ENCODE data around the gene ABCA7.

ABCA7 gene

DNA sequence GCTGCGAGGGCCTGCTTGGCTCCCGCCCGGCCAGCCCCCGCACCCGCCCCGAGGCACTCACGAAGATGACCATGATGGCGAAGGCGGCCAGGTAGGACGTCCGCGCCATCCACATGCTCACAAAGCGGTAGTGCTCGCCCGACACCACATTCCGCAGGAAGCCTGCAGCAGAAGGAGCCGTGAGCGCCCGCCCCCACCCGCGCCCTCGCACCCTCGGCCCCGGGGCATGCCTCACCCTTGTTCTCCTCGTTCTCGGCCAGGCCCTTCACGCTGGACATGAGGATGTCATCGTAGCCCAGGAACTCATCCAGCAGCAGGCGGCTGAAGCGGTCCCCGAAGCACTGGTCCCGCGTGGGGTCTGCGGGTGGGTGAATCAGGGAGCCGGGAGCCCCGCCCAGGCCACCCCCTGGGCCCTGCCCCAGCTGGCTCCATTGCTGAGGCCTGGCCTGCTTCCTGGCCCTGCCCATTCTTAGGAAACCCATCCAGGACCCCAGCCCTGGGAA lies 28.0 kb upstream of the ABCA7 start:
- no peak overlapping the region for H2BK120ac ChIP-seq (ENCODE audit: low read depth, low read length)
- peaks cover 28 to 93% of the 10 kb centered on the region in 2 experiments for H3K36me3 ChIP-seq (ENCODE audit: control insufficient read depth in 1 of 2, insufficient read depth in 2 of 2, low read depth in 1 of 2, low read length in 2 of 2)
- no peak for DNase-seq
- H3K4me2 ChIP-seq (ENCODE audit: low read length, poor library complexity, severe bottlenecking) = no peak overlapping the region
- no peak overlapping the region for H2AFZ ChIP-seq (ENCODE audit: low read depth, low read length)
- no peak overlapping the region for H2BK12ac ChIP-seq (ENCODE audit: low read length in 2 of 2)
- no peak overlapping the region for H3K14ac ChIP-seq (ENCODE audit: low read length in 2 of 2)
- no peak overlapping the region for H3K9ac ChIP-seq (ENCODE audit: low read length)
- no peak overlapping the region for H3K4me3 ChIP-seq (ENCODE audit: insufficient read depth in 1 of 2, low read depth in 1 of 2, low read length in 2 of 2)
- no peak overlapping the region for H4K91ac ChIP-seq (ENCODE audit: low read length)
- no peak overlapping the region for H2BK5ac ChIP-seq (ENCODE audit: low read depth, low read length, poor library complexity, severe bottlenecking)
- no peak overlapping the region for H2AK5ac ChIP-seq (ENCODE audit: low read length, severe bottlenecking)
- no peak overlapping the region for H3K23ac ChIP-seq (ENCODE audit: low read length in 2 of 2)
- H4K8ac ChIP-seq (ENCODE audit: low read length) = no peak overlapping the region
- no peak overlapping the region for H2BK15ac ChIP-seq (ENCODE audit: low read depth, poor library complexity, severe bottlenecking)
- no peaks in the 10 kb centered on the region for H3K27me3 ChIP-seq (ENCODE audit: control insufficient read depth in 1 of 2, insufficient read depth in 1 of 2, low read length in 2 of 2)
- no peaks in the 10 kb centered on the region for H3K9me3 ChIP-seq (ENCODE audit: control insufficient read depth, low read length)
- H3K27ac ChIP-seq (ENCODE audit: low read length, poor library complexity, severe bottlenecking) = no peak overlapping the region
- H3K18ac ChIP-seq (ENCODE audit: low read depth in 1 of 2, low read length in 2 of 2) = no peak overlapping the region
- H3K4ac ChIP-seq (ENCODE audit: low read depth in 1 of 2, low read length in 2 of 2) = no peak overlapping the region
- peaks cover 23% of the 10 kb centered on the region for H3K79me1 ChIP-seq (replicated peaks; ENCODE audit: low read length, poor library complexity, severe bottlenecking)
- H3K4me1 ChIP-seq (ENCODE audit: control insufficient read depth, insufficient read depth, low read depth, low read length) = peaks cover 28% of the 10 kb centered on the region
- WGBS = 94% methylated on average over 36 of the region's 36 CpGs

DNA sequence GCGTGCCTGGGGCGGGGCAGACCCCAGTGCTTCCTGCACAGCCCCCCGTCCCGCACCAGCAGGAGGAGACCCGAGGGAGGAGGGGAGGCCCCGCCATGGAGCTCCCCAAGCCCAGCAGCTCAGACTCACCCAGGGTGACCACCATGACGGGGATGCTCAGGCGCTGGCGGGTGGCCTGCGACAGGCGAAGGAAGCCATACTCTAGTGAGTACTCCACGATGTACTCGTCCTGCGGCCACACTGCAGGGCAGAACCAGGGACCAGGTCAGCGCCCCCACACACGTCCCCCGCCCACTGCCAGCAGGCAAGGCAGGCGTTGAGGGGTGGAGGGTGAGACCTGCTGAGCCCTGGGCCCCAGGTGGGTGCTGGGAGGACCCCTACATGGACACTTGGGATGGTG lies 27.6 kb upstream of the ABCA7 start:
- no peaks in the 10 kb centered on the region for H3K27me3 ChIP-seq (ENCODE audit: control insufficient read depth in 1 of 2, insufficient read depth in 1 of 2, low read length in 2 of 2)
- no peak overlapping the region for H2BK5ac ChIP-seq (ENCODE audit: low read depth, low read length, poor library complexity, severe bottlenecking)
- no peak overlapping the region for H4K91ac ChIP-seq (ENCODE audit: low read length)
- no peak overlapping the region for H2AFZ ChIP-seq (ENCODE audit: low read depth, low read length)
- no peak overlapping the region for H3K23ac ChIP-seq (ENCODE audit: low read length in 2 of 2)
- no peak for DNase-seq
- H3K9me3 ChIP-seq (ENCODE audit: control insufficient read depth, low read length) = no peaks in the 10 kb centered on the region
- no peak overlapping the region for H2AK5ac ChIP-seq (ENCODE audit: low read length, severe bottlenecking)
- H2BK120ac ChIP-seq (ENCODE audit: low read depth, low read length) = no peak overlapping the region
- WGBS = 97% methylated on average over 18 of the region's 18 CpGs
- H3K27ac ChIP-seq (ENCODE audit: low read length, poor library complexity, severe bottlenecking) = no peak overlapping the region
- H3K4me3 ChIP-seq (ENCODE audit: insufficient read depth in 1 of 2, low read depth in 1 of 2, low read length in 2 of 2) = no peak overlapping the region
- H3K9ac ChIP-seq (ENCODE audit: low read length) = no peak overlapping the region
- H4K8ac ChIP-seq (ENCODE audit: low read length) = no peak overlapping the region
- H3K4me2 ChIP-seq (ENCODE audit: low read length, poor library complexity, severe bottlenecking) = no peak overlapping the region
- H3K18ac ChIP-seq (ENCODE audit: low read depth in 1 of 2, low read length in 2 of 2) = no peak overlapping the region
- no peak overlapping the region for H3K14ac ChIP-seq (ENCODE audit: low read length in 2 of 2)
- H3K4me1 ChIP-seq (ENCODE audit: control insufficient read depth, insufficient read depth, low read depth, low read length) = peaks cover 31% of the 10 kb centered on the region
- H2BK12ac ChIP-seq (ENCODE audit: low read length in 2 of 2) = no peak overlapping the region
- peaks cover 23% of the 10 kb centered on the region for H3K79me1 ChIP-seq (replicated peaks; ENCODE audit: low read length, poor library complexity, severe bottlenecking)
- peaks cover 28 to 90% of the 10 kb centered on the region in 2 experiments for H3K36me3 ChIP-seq (ENCODE audit: control insufficient read depth in 1 of 2, insufficient read depth in 2 of 2, low read depth in 1 of 2, low read length in 2 of 2)
- no peak overlapping the region for H3K4ac ChIP-seq (ENCODE audit: low read depth in 1 of 2, low read length in 2 of 2)
- H2BK15ac ChIP-seq (ENCODE audit: low read depth, poor library complexity, severe bottlenecking) = no peak overlapping the region

DNA sequence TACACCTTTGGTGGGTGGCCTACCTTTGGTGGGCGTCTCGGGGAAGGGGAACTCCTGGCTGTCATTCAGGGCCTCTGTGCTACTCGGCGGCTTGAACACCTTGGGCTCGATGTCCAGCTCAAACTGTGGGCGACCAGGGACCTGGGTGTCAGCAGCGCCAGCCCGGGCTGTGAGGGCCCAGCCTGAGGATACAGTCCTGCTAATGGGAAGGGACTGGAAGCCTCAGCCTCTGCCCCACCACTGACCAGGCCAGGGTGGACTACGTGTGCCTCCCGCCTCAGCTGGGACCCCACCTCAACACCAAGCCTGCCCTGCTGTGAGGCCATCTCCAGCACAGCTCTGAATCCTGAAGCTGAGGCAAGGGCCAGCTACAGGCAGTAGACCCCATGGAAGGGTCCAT lies 26.7 kb upstream of the ABCA7 start:
- no peak overlapping the region for H2BK120ac ChIP-seq (ENCODE audit: low read depth, low read length)
- H4K8ac ChIP-seq (ENCODE audit: low read length) = no peak overlapping the region
- H3K14ac ChIP-seq (ENCODE audit: low read length in 2 of 2) = no peak overlapping the region
- H3K27me3 ChIP-seq (ENCODE audit: control insufficient read depth in 1 of 2, insufficient read depth in 1 of 2, low read length in 2 of 2) = no peaks in the 10 kb centered on the region
- H2BK12ac ChIP-seq (ENCODE audit: low read length in 2 of 2) = no peak overlapping the region
- H2AK5ac ChIP-seq (ENCODE audit: low read length, severe bottlenecking) = no peak overlapping the region
- H3K4me3 ChIP-seq (ENCODE audit: insufficient read depth in 1 of 2, low read depth in 1 of 2, low read length in 2 of 2) = peak overlapping the region in 1 of 2 experiments; percentile 7
- no peak overlapping the region for H2BK5ac ChIP-seq (ENCODE audit: low read depth, low read length, poor library complexity, severe bottlenecking)
- peaks cover 28 to 90% of the 10 kb centered on the region in 2 experiments for H3K36me3 ChIP-seq (ENCODE audit: control insufficient read depth in 1 of 2, insufficient read depth in 2 of 2, low read depth in 1 of 2, low read length in 2 of 2)
- no peak overlapping the region for H3K18ac ChIP-seq (ENCODE audit: low read depth in 1 of 2, low read length in 2 of 2)
- no peak overlapping the region for H2AFZ ChIP-seq (ENCODE audit: low read depth, low read length)
- H3K4ac ChIP-seq (ENCODE audit: low read depth in 1 of 2, low read length in 2 of 2) = no peak overlapping the region
- no peak overlapping the region for H3K9ac ChIP-seq (ENCODE audit: low read length)
- H3K9me3 ChIP-seq (ENCODE audit: control insufficient read depth, low read length) = no peaks in the 10 kb centered on the region
- H3K4me1 ChIP-seq (ENCODE audit: control insufficient read depth, insufficient read depth, low read depth, low read length) = peaks cover 40% of the 10 kb centered on the region
- no peak overlapping the region for H3K23ac ChIP-seq (ENCODE audit: low read length in 2 of 2)
- DNase-seq = no peak
- H2BK15ac ChIP-seq (ENCODE audit: low read depth, poor library complexity, severe bottlenecking) = no peak overlapping the region
- 100% methylated on average over 10 of the region's 10 CpGs for WGBS
- H3K4me2 ChIP-seq (ENCODE audit: low read length, poor library complexity, severe bottlenecking) = no peak overlapping the region
- peak overlapping the region; percentile 47 for H4K91ac ChIP-seq (ENCODE audit: low read length)
- peaks cover 23% of the 10 kb centered on the region for H3K79me1 ChIP-seq (replicated peaks; ENCODE audit: low read length, poor library complexity, severe bottlenecking)
- no peak overlapping the region for H3K27ac ChIP-seq (ENCODE audit: low read length, poor library complexity, severe bottlenecking)

DNA sequence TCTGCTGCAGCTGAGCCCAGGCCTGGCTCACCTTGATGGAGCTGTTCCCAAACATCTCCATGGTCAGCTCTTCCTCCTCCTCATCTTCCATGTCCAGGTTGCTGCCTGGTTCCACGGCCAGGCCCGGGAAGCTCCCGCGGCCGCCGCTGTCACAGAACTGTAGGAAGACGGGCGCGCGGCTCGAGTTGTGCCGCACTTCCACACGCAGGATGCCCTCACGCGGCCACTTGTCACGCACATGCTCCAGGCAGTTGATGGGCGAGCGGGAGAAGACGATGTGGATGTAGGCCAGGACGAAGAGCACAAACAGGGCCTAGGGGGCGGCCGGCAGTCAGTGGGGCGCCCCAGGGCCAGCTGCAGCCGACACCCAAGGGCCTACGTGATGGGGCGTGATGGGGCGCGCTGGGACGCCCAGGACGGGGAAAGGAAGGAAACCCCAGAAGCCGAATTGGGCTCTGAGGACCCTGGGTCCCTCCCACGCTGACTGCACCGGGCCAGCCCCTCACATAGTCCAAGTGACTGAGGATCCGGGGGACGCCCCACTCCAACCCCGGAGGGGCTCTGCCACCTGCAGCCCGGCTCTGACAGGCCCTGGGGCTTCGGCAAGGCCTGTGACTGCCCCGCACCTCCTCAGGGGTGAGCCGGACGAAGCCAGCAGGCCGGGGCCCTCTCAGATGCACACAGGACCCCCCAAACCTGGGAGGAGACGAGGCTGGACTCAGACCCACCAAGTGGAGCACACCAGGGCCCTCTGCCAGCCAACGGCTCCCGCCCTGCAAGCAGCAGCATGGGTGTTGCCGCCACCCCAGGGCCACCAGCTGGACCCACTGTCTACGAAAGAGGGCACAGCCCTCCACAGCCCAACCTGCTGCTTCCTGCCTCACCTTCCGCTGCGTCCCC lies 25.5 kb upstream of the ABCA7 start:
- Histone ChIP-seq H3K18ac (ENCODE audit: low read depth in 1 of 2, low read length in 2 of 2) (peak overlapping the region in 1 of 2 experiments; percentile 5), H3K23ac (ENCODE audit: low read length in 2 of 2) (peak overlapping the region in 1 of 2 experiments; percentile 76), H3K4me1 (ENCODE audit: control insufficient read depth, insufficient read depth, low read depth, low read length) (peaks cover 49% of the 10 kb centered on the region), H2BK12ac (ENCODE audit: low read length in 2 of 2) (no peak overlapping the region), H3K4me3 (ENCODE audit: insufficient read depth in 1 of 2, low read depth in 1 of 2, low read length in 2 of 2) (no peak overlapping the region), H3K9me3 (ENCODE audit: control insufficient read depth, low read length) (no peaks in the 10 kb centered on the region), H3K36me3 (ENCODE audit: control insufficient read depth in 1 of 2, insufficient read depth in 2 of 2, low read depth in 1 of 2, low read length in 2 of 2) (peaks cover 27 to 85% of the 10 kb centered on the region in 2 experiments), H3K9ac (ENCODE audit: low read length) (no peak overlapping the region), H3K14ac (ENCODE audit: low read length in 2 of 2) (no peak overlapping the region), H3K4ac (ENCODE audit: low read depth in 1 of 2, low read length in 2 of 2) (no peak overlapping the region), H2BK15ac (ENCODE audit: low read depth, poor library complexity, severe bottlenecking) (no peak overlapping the region), H3K27me3 (ENCODE audit: control insufficient read depth in 1 of 2, insufficient read depth in 1 of 2, low read length in 2 of 2) (no peaks in the 10 kb centered on the region), H3K4me2 (ENCODE audit: low read length, poor library complexity, severe bottlenecking) (no peak overlapping the region), H2AFZ (ENCODE audit: low read depth, low read length) (no peak overlapping the region), H2BK120ac (ENCODE audit: low read depth, low read length) (no peak overlapping the region), H2BK5ac (ENCODE audit: low read depth, low read length, poor library complexity, severe bottlenecking) (no peak overlapping the region), H3K27ac (ENCODE audit: low read length, poor library complexity, severe bottlenecking) (no peak overlapping the region), H4K91ac (ENCODE audit: low read length) (no peak overlapping the region), H3K79me1 (replicated peaks; ENCODE audit: low read length, poor library complexity, severe bottlenecking) (peaks cover 22% of the 10 kb centered on the region), H2AK5ac (ENCODE audit: low read length, severe bottlenecking) (no peak overlapping the region), H4K8ac (ENCODE audit: low read length) (no peak overlapping the region)
- no peak for DNase-seq
- WGBS = 97% methylated on average over 49 of the region's 49 CpGs

All from mesenchymal stem cell (in vitro differentiated cells and primary cell).